Measurements from ENCODE around the gene SERTAD2.
A peak's percentile ranks its signal among the peaks of the same experiment; 100 is the strongest.

GRCh38 chr2:64609227-64609941 is 44.3 kb downstream of the SERTAD2 start:
- peak; percentile 21; the same call in 1 of the 2 replicates for TF ChIP-seq CTCF (IDR thresholded peaks at IDR 0.05; ENCODE audit: low read depth, low read length)
- TF ChIP-seq EZH2phosphoT487 (IDR thresholded peaks at IDR 0.05; ENCODE audit: low read depth): no peak

Measured in OCI-LY3 (cell line).